Measurements from ENCODE around the gene CDK11A.
"Not testable (repeated sequence)": the region's sequence is repeated elsewhere in the genome, so short reads cannot be mapped to it uniquely, and the experiment has no call there.

CDK11A gene

GRCh38 chr1:1721201-1721600 lies 3.0 kb downstream of the CDK11A start:
- peak; percentile 22 for DNase-seq

DNA sequence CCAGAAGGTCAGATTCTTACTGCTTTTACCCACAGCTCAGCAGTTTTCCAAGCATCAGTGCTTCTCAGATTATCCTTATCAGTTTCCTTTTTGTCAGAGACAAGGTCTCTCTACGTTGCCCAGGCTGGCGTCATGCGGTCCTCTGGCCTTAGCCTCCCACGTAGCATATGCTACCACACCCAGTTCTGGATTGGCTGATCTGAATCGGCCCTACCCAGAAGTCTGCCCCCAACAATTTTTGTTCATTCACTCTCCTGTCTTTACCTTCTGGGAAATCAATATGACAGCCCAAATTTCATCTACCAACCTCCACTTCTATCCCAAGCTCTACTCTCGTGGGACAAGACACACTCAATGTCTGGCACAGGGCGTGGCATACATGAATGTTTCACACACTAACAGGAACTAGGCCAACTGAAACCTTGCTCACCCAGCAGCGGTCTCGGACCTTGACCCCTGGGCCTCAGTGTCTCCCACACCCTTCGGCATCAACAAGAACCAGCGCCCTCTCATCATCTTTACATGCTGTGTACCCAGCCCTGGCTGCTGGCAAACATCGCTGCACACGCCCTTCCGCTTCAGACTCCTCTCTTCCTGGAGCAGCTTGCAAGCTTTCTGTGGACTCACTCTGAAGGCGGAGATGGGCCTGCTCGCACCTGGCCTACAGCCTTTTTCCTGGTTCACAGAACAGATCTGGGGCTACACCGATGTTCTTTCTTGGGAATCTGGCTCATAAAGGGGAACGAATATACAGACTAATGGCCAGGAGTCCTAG lies 8.9 kb downstream of the CDK11A start:
- peak; percentile 2 for DNase-seq

- not testable (repeated sequence) for DNase-seq
Measured at GRCh38 chr1:1707897-1708296, 16.3 kb downstream of the CDK11A start.

DNA sequence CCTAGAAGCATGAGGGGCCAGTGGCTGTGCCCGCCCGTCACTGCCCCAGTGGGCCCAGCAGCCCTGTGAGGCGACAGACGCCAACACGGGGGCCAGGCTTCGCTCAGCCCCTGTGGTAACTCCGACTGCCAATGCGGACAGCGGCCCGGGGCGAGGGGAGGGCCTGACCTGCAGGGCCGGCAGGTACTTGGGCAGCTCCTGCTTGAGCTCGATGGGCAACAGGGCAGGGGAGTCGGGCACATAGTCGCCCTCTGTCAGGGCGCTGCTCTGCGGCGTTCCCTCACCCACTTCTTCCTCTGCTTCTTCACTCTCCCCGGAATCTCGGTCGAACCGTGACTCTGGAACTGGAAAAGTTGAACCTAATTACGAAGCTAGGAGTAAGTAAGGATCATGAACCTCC lies 16.9 kb downstream of the CDK11A start:
- not testable (repeated sequence) for DNase-seq

- not testable (repeated sequence) for DNase-seq
Measured at GRCh38 chr1:1705623-1706022, 18.5 kb downstream of the CDK11A start.

GRCh38 chr1:1704284-1704957 lies 19.7 kb downstream of the CDK11A start:
- DNase-seq = peak; percentile 33

DNA sequence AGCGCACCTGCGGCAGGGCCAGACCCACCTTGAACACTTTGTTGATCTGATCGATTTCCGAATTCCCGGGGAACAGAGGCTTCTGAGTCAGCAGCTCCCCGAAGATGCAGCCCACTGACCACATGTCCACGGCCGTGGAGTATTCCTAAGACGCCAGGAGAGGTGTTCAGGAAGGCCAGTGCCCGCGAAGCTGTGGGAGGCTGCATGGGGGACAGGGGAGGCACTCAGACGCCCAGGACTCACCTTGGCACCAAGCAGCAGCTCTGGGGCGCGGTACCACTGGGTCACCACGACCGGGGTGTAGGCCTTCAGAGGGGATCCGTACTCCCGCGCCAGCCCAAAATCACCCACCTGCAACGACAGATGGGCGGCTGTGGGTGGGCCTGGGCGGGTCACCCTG lies 20.4 kb downstream of the CDK11A start:
- peak; percentile 40 for DNase-seq

GRCh38 chr1:1702506-1702905 lies 21.7 kb downstream of the CDK11A start:
- DNase-seq = not testable (repeated sequence)

DNA sequence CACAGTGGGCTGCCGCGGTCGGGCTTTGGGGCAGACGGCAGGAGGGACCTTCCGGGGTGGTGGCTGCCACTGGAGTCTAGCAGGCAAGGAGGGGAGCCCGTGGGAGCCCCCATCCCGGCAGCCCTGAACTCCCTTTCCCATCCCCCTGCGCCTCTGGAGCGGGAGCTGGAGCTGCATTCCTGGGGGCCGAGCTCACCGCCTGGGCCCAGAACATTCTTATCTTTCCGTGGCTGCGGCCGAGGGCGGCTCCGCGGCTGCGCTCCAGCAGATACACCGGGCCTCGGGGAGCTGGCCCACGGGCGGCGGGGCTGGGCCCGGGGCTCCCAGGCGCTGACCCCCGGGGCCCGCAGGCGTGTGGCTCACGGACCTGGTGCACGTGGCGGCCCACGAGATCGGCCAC lies 23.6 kb downstream of the CDK11A start:
- not testable (repeated sequence) for DNase-seq

- not testable (repeated sequence) for DNase-seq
Measured at GRCh38 chr1:1700067-1700466, 24.1 kb downstream of the CDK11A start.

GRCh38 chr1:1699061-1699460 lies 25.1 kb downstream of the CDK11A start:
- DNase-seq = not testable (repeated sequence)

DNA sequence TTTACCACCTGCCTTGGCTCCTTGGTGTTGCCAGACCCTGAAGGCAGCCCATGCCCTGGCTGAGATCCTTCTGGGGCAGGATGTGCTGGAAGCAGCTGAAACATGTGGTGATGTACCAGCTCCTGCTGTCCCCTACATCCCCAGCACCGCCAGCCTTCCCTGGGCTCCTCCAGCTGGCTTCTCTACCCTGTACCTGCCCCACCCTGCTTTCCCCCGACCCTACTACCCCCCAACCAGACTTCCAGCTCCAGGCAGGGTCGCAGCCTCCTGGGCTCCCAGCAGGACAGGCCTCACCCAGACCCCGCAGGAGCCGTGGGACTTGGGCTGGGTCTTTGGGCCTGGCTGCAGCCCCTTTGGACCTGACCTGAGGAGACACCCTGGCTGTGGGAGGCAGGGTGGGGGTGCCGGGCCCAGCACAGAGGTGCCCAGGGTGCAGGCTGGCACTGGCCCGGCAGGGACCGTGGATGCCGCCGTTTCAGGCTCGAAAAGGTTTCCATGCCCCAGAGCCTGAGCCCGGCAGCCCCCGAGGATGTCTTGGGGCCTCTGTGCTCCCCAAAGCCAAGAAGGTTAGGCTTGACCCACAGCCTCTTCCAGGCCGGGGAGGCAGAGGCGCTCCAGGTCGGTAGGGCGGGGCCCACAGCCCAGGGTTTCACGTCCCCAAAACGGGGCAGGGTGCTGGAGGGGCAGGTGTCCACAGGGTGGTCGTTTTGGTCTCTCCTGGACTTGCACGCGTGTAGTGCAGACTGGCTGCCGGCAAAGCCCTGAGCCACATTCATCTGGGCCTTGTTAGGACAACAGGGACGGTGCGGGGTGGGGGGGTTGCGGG lies 26.6 kb downstream of the CDK11A start:
- DNase-seq = peak; percentile 38

GRCh38 chr1:1696431-1697357 lies 27.5 kb downstream of the CDK11A start:
- DNase-seq = not testable (repeated sequence)

DNA sequence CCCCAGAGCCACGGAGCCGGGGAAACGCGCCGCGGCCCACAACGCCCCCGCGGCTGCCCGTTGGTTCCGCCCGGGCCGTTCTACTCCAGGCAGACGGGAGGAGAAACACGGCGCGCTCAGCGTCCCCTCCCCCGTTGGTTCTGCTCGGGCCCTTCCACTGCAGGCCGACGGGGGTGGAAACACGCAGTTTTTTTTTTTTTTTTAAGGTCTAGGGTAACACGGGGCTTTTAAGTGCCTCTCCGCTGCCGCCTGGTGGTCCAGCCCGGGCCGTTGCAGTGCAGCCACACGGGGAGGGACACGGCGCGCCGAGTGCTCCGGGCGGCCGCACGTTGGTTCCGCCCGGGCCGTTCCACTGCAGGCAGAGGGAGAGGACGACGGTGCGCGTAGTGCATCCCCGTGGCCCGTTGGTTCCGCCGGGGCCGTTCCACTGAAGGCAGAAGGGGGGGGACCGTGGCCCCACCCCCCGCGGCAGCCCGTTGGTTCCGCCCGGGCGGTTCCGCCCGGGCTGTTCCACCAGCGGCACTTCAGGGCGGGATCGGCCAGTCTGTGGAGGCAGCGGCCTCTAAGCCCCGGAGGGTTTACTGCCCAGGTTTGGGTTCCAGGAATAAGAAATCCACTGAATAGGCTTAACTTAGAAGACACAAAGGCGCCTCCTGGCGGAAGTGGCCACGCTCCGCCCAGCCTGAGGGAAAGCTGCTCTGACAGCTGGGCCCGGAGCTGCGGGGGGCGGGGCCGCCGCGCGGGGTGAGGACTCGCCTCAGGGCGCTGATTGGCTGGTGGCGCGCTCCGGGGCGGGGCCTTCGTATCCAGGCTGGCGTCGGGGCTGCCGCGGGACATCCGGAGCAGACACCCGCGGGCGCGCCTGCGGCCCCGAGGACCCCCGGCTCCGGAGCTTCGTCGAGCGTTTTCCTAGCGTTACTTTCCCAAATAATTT lies 31.2 kb downstream of the CDK11A start, which contains the start of gene SLC35E2B:
Gene SLC35E2B (minus strand): TSS at position 82 of the 934 bp plus-strand sequence. CDS start 16,096 bp downstream, outside the sequence.
- DNase-seq = peak; percentile 90

DNA sequence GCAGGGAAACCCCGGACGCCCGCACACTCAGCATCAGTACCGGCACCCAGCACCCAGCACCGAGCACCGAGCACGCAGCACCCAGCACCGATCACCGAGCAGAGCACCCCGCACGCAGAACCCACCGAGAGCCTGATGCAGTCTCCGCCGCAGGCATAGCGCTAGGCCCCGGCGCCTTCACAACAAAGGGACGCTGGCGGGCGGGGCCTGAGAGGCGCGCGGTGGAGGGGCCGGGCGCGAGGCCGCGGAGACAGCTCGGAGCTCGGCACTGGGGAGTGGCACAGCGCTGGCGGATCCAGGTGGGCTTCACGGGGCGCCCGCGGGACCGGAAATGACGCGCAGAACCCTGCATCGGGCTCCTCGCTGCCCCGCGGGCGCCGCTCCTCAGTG lies 31.8 kb downstream of the CDK11A start:
- DNase-seq = peak; percentile 63

DNA sequence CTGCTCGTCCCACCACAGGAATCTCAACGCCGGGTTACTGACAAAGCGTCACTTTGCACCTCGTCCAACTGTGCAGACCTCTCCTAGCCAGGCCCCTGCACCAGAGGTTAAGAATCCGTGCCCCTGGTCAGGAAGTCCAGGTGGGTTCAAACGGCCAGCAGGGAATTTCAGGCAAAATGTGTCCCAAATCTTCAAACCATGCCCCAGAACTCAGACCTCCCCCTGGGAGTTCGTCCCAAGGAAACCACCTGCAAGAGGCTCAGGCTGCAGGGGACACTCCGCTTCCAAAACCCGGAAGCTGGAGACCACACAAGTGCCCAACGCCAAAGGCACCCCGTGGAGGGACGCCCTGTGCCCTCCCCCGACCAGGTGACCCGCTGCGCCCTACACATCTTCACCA lies 32.7 kb downstream of the CDK11A start:
- DNase-seq = not testable (repeated sequence)

- DNase-seq = not testable (repeated sequence)
Measured at GRCh38 chr1:1689526-1689925, 34.6 kb downstream of the CDK11A start.

DNA sequence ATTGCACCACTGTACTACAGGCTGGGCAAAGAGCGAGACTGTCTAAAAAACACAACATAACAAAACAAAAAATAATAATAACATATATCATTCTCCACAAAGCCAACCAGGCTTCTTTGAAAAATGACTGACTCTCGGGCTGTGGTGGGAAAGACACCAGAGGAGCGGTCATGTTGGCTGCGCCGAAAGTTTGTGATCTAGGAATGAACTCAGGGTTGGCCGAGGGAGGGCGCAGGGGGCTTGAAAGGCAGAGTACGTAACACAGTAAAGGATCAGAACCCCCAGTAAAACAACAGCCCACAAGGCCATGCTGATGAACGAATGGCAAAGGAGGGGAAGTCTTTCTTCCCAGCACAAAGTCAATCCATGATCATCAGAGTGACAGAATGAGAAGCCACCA lies 36.3 kb downstream of the CDK11A start:
- DNase-seq = no peak

- DNase-seq = no peak
Measured at GRCh38 chr1:1684031-1684681, 40.0 kb downstream of the CDK11A start.

Measured in islet precursor cell (in vitro differentiated cells).